NCI-H1436 (cell line): ENCODE measurements around the gene GLCE.
"Not testable (repeated sequence)": the region's sequence is repeated elsewhere in the genome, so short reads cannot be mapped to it uniquely, and the experiment has no call there.

ENCODE experiments used
- DNase-seq: peaks from one replicate; lab custom pipeline; 2025; lab: John Stamatoyannopoulos, UW

GLCE gene

GRCh38 chr15:69299451-69299886, 139.0 kb downstream of the GLCE start:
- no peak for DNase-seq

- no peak for DNase-seq
Observed at GRCh38 chr15:69299943-69300588, 139.6 kb downstream of the GLCE start.

- not testable (repeated sequence) for DNase-seq
Observed at GRCh38 chr15:69301101-69301500, 140.7 kb downstream of the GLCE start.

GRCh38 chr15:69302087-69302486, 141.7 kb downstream of the GLCE start:
- not testable (repeated sequence) for DNase-seq

- DNase-seq, result no peak
Observed at GRCh38 chr15:69302929-69303328, 142.5 kb downstream of the GLCE start.

GRCh38 chr15:69303337-69304181, 143.1 kb downstream of the GLCE start:
- no peak for DNase-seq

GRCh38 chr15:69304182-69304545, 143.7 kb downstream of the GLCE start:
- no peak for DNase-seq

- no peak for DNase-seq
Observed at GRCh38 chr15:69305204-69305931, 144.9 kb downstream of the GLCE start.

GRCh38 chr15:69305933-69306568, 145.6 kb downstream of the GLCE start:
- DNase-seq, result no peak

GRCh38 chr15:69307939-69308338, 147.5 kb downstream of the GLCE start:
- DNase-seq, result no peak

GRCh38 chr15:69308949-69309348, 148.5 kb downstream of the GLCE start:
- no peak for DNase-seq

- no peak for DNase-seq
Observed at GRCh38 chr15:69311319-69311721, 150.9 kb downstream of the GLCE start.

GRCh38 chr15:69313432-69314000, 153.1 kb downstream of the GLCE start:
- no peak for DNase-seq

GRCh38 chr15:69314131-69314530, 153.7 kb downstream of the GLCE start:
- no peak for DNase-seq

GRCh38 chr15:69314736-69315135, 154.3 kb downstream of the GLCE start:
- DNase-seq, result no peak

- no peak for DNase-seq
Observed at GRCh38 chr15:69315402-69316110, 155.1 kb downstream of the GLCE start.

- no peak for DNase-seq
Observed at GRCh38 chr15:69316291-69316690, 155.9 kb downstream of the GLCE start.

GRCh38 chr15:69317392-69317841, 157.0 kb downstream of the GLCE start:
- DNase-seq, result no peak

- DNase-seq, result no peak
Observed at GRCh38 chr15:69318033-69318432, 157.6 kb downstream of the GLCE start.

- DNase-seq, result no peak
Observed at GRCh38 chr15:69319384-69320375, 159.2 kb downstream of the GLCE start.
